Peyer's patch (tissue), 4 donors: ENCODE results near the gene TERB1.

Experiments
- CTCF ChIP-seq, 6 experiments: fragments of 450-650 bp in 4 of 6; fragments of 200-600 bp in 2 of 6; sonication (generic) in 1 of 6; IDR thresholded peaks; one replicate each; pipeline ENCODE4 v1.5.1; 2017 to 2019; ENCODE audit warnings: antibody characterized with exemption in 6 of 6, mild to moderate bottlenecking in 3 of 6, moderate library complexity in 1 of 6
- POLR2A ChIP-seq, 2 donors: fragments of 450-650 bp; IDR thresholded peaks; one replicate each; pipeline ENCODE4 v1.5.1; 2017; ENCODE audit warnings: antibody characterized with exemption in 2 of 2, mild to moderate bottlenecking in 2 of 2, moderate library complexity in 2 of 2

DNA sequence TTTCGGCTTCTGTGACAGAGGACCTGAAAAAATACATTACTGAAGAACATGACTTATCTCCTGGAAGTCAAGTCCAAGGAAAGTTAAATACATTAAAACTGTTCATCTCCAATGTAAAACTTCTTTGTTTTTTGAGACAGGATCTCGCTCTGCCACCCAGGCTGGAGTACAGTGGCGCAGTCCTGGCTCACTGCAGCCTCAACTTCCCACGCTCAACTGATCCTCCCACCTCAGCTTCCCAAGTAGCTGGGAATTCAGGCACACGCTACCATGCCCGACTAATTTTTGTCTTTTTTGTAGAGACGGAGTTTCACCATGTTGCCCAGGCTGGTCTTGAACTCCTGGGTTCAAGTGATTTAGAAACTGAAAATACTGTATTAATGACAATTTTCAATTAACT, 9.7 kb upstream of the TERB1 start:
- TF ChIP-seq CTCF (IDR thresholded peaks at IDR 0.05) (no peak), POLR2A (IDR thresholded peaks at IDR 0.05) (no peak)
